ENCODE measurements around the gene DRAP1. TPM values are rescaled to one million over a fixed set of nuclear protein-coding genes. Genes with fewer than 3 reads are reported as not detected.

DRAP1 gene
- total RNA-seq, 1 experiment from 2014 or later = 114 TPM

DNA sequence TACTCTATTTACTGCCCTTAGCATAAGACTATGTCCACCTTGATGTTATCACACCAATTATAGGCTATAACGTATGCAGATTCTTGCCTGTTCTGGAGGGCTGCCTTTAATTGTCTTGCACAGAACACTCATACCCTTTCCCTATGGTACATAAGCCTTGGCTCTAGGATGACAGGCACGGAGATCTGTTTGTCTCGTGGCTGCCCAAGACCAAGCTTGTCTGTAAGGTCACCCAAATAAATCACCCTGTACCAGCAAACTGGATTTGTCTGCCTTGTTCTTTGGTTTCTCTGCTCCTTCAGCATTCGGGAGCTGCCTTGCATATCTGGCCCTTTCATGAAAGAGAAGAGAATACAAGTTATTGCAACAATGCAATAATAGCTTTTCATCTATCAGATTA, 18.5 kb downstream of the DRAP1 start:
- ChIA-PET POLR2A (no interaction called here), CTCF (interaction anchor here (0.7 to 2.2 kb wide), 7 partner anchors 10 to 300 kb away, joined by 3 to 7 read pairs (median 3); partner anchors contain the start of genes CCDC85B, FIBP and SIPA1)
- H3K27ac Mint-ChIP-seq = no peak overlapping the region
- no peaks in the 10 kb centered on the region for H3K9me3 Mint-ChIP-seq
- H3K4me3 Mint-ChIP-seq = no peak overlapping the region
- H3K36me3 Mint-ChIP-seq = no peaks in the 10 kb centered on the region
- peaks cover 30% of the 10 kb centered on the region for H3K4me1 Mint-ChIP-seq
- no peak for ATAC-seq
- H3K27me3 Mint-ChIP-seq (ENCODE audit: low read depth) = peaks cover 7% of the 10 kb centered on the region; the same call in 1 of the 2 replicates
- no peak for DNase-seq (ENCODE audit: low spot score)
- no peak for TF ChIP-seq MXD4 (CRISPR knock-in tag; IDR thresholded peaks at IDR 0.05; ENCODE audit: borderline replicate concordance)
- TF ChIP-seq NR1H2 (CRISPR knock-in tag; IDR thresholded peaks at IDR 0.05) = no peak
- TF ChIP-seq SOX15 (CRISPR knock-in tag; IDR thresholded peaks at IDR 0.05) = no peak
- TF ChIP-seq, protein P1, sequence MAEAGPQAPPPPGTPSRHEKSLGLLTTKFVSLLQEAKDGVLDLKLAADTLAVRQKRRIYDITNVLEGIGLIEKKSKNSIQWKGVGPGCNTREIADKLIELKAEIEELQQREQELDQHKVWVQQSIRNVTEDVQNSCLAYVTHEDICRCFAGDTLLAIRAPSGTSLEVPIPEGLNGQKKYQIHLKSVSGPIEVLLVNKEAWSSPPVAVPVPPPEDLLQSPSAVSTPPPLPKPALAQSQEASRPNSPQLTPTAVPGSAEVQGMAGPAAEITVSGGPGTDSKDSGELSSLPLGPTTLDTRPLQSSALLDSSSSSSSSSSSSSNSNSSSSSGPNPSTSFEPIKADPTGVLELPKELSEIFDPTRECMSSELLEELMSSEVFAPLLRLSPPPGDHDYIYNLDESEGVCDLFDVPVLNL (CRISPR knock-in tag; IDR thresholded peaks at IDR 0.05; ENCODE audit: borderline replicate concordance, low read depth) = no peak
- no peak for TF ChIP-seq RORB (CRISPR knock-in tag; IDR thresholded peaks at IDR 0.05)
- no peak for TF ChIP-seq ZNF416 (CRISPR knock-in tag; IDR thresholded peaks at IDR 0.05)
- TF ChIP-seq MYBL2 (CRISPR knock-in tag; IDR thresholded peaks at IDR 0.05) = no peak
- no peak for TF ChIP-seq HMGA2 (CRISPR knock-in tag; IDR thresholded peaks at IDR 0.05)
- TF ChIP-seq RELA (CRISPR knock-in tag; IDR thresholded peaks at IDR 0.05; ENCODE audit: borderline replicate concordance) = no peak
- TF ChIP-seq ZNF263 (CRISPR knock-in tag; IDR thresholded peaks at IDR 0.05; ENCODE audit: low read depth) = no peak
- TF ChIP-seq, protein P2, sequence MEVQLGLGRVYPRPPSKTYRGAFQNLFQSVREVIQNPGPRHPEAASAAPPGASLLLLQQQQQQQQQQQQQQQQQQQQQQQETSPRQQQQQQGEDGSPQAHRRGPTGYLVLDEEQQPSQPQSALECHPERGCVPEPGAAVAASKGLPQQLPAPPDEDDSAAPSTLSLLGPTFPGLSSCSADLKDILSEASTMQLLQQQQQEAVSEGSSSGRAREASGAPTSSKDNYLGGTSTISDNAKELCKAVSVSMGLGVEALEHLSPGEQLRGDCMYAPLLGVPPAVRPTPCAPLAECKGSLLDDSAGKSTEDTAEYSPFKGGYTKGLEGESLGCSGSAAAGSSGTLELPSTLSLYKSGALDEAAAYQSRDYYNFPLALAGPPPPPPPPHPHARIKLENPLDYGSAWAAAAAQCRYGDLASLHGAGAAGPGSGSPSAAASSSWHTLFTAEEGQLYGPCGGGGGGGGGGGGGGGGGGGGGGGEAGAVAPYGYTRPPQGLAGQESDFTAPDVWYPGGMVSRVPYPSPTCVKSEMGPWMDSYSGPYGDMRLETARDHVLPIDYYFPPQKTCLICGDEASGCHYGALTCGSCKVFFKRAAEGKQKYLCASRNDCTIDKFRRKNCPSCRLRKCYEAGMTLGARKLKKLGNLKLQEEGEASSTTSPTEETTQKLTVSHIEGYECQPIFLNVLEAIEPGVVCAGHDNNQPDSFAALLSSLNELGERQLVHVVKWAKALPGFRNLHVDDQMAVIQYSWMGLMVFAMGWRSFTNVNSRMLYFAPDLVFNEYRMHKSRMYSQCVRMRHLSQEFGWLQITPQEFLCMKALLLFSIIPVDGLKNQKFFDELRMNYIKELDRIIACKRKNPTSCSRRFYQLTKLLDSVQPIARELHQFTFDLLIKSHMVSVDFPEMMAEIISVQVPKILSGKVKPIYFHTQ (CRISPR knock-in tag; IDR thresholded peaks at IDR 0.05) = no peak
- TF ChIP-seq GRHL2 (CRISPR knock-in tag; IDR thresholded peaks at IDR 0.05; ENCODE audit: insufficient replicate concordance, severe bottlenecking) = no peak
- TF ChIP-seq, protein P3, sequence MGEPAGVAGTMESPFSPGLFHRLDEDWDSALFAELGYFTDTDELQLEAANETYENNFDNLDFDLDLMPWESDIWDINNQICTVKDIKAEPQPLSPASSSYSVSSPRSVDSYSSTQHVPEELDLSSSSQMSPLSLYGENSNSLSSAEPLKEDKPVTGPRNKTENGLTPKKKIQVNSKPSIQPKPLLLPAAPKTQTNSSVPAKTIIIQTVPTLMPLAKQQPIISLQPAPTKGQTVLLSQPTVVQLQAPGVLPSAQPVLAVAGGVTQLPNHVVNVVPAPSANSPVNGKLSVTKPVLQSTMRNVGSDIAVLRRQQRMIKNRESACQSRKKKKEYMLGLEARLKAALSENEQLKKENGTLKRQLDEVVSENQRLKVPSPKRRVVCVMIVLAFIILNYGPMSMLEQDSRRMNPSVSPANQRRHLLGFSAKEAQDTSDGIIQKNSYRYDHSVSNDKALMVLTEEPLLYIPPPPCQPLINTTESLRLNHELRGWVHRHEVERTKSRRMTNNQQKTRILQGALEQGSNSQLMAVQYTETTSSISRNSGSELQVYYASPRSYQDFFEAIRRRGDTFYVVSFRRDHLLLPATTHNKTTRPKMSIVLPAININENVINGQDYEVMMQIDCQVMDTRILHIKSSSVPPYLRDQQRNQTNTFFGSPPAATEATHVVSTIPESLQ (CRISPR knock-in tag; IDR thresholded peaks at IDR 0.05) = no peak
- TF ChIP-seq ETV6 (CRISPR knock-in tag; IDR thresholded peaks at IDR 0.05) = no peak
- TF ChIP-seq, protein P4, sequence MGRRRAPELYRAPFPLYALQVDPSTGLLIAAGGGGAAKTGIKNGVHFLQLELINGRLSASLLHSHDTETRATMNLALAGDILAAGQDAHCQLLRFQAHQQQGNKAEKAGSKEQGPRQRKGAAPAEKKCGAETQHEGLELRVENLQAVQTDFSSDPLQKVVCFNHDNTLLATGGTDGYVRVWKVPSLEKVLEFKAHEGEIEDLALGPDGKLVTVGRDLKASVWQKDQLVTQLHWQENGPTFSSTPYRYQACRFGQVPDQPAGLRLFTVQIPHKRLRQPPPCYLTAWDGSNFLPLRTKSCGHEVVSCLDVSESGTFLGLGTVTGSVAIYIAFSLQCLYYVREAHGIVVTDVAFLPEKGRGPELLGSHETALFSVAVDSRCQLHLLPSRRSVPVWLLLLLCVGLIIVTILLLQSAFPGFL (CRISPR knock-in tag; IDR thresholded peaks at IDR 0.05; ENCODE audit: borderline replicate concordance) = no peak
- TF ChIP-seq, protein P5, sequence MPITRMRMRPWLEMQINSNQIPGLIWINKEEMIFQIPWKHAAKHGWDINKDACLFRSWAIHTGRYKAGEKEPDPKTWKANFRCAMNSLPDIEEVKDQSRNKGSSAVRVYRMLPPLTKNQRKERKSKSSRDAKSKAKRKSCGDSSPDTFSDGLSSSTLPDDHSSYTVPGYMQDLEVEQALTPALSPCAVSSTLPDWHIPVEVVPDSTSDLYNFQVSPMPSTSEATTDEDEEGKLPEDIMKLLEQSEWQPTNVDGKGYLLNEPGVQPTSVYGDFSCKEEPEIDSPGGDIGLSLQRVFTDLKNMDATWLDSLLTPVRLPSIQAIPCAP (CRISPR knock-in tag; IDR thresholded peaks at IDR 0.05) = no peak
- TF ChIP-seq, protein P6, sequence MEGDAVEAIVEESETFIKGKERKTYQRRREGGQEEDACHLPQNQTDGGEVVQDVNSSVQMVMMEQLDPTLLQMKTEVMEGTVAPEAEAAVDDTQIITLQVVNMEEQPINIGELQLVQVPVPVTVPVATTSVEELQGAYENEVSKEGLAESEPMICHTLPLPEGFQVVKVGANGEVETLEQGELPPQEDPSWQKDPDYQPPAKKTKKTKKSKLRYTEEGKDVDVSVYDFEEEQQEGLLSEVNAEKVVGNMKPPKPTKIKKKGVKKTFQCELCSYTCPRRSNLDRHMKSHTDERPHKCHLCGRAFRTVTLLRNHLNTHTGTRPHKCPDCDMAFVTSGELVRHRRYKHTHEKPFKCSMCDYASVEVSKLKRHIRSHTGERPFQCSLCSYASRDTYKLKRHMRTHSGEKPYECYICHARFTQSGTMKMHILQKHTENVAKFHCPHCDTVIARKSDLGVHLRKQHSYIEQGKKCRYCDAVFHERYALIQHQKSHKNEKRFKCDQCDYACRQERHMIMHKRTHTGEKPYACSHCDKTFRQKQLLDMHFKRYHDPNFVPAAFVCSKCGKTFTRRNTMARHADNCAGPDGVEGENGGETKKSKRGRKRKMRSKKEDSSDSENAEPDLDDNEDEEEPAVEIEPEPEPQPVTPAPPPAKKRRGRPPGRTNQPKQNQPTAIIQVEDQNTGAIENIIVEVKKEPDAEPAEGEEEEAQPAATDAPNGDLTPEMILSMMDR (IDR thresholded peaks at IDR 0.05) = no peak
